ENCODE data around the gene ITM2B. TPM values are rescaled to one million over a fixed set of nuclear protein-coding genes. Genes with fewer than 3 reads are reported as not detected.

The ITM2B gene
- total RNA-seq, 2 donors from 2014 or later: 436 to 638 TPM

- H3K27ac ChIP-seq: no peak overlapping the region
- no peaks in the 10 kb centered on the region for H3K27me3 ChIP-seq (replicated peaks; ENCODE audit: insufficient read depth)
- no peak for ATAC-seq (ENCODE audit: insufficient number of reproducible peaks, low FRiP score, low read depth)
- no peak for TF ChIP-seq CTCF (IDR thresholded peaks at IDR 0.05)
- H3K9me3 ChIP-seq: no peaks in the 10 kb centered on the region
- H3K4me1 ChIP-seq (ENCODE audit: control insufficient read depth in 1 of 2, low read depth in 2 of 2): no peaks in the 10 kb centered on the region
- H3K36me3 ChIP-seq: no peaks in the 10 kb centered on the region
- H3K4me3 ChIP-seq: no peak overlapping the region
- no peak for DNase-seq (ENCODE audit: low spot score)
These were observed 44.4 kb upstream of the ITM2B start for GRCh38 chr13:48188601-48189000.

GRCh38 chr13:48189171-48189570 lies 43.8 kb upstream of the ITM2B start:
- H3K36me3 ChIP-seq: no peaks in the 10 kb centered on the region
- no peaks in the 10 kb centered on the region for H3K27me3 ChIP-seq (replicated peaks; ENCODE audit: insufficient read depth)
- H3K9me3 ChIP-seq: no peaks in the 10 kb centered on the region
- H3K4me1 ChIP-seq (ENCODE audit: control insufficient read depth in 1 of 2, low read depth in 2 of 2): no peaks in the 10 kb centered on the region
- H3K4me3 ChIP-seq: no peak overlapping the region
- DNase-seq (ENCODE audit: low spot score) (no peak), ATAC-seq (ENCODE audit: insufficient number of reproducible peaks, low FRiP score, low read depth) (no peak)
- TF ChIP-seq CTCF (IDR thresholded peaks at IDR 0.05): no peak
- H3K27ac ChIP-seq: no peak overlapping the region

- ATAC-seq (ENCODE audit: insufficient number of reproducible peaks, low FRiP score, low read depth): no peak
- Histone ChIP-seq H3K9me3 (no peaks in the 10 kb centered on the region), H3K4me3 (no peak overlapping the region), H3K27me3 (replicated peaks; ENCODE audit: insufficient read depth) (no peaks in the 10 kb centered on the region), H3K36me3 (no peaks in the 10 kb centered on the region), H3K4me1 (ENCODE audit: control insufficient read depth in 1 of 2, low read depth in 2 of 2) (no peaks in the 10 kb centered on the region), H3K27ac (no peak overlapping the region)
- TF ChIP-seq CTCF (IDR thresholded peaks at IDR 0.05): no peak
- DNase-seq (ENCODE audit: low spot score): no peak
These were observed 40.5 kb upstream of the ITM2B start for GRCh38 chr13:48192411-48192935.

GRCh38 chr13:48194379-48194754 lies 38.6 kb upstream of the ITM2B start:
- Histone ChIP-seq H3K4me1 (ENCODE audit: control insufficient read depth in 1 of 2, low read depth in 2 of 2) (no peaks in the 10 kb centered on the region), H3K9me3 (no peaks in the 10 kb centered on the region), H3K36me3 (no peaks in the 10 kb centered on the region), H3K27me3 (replicated peaks; ENCODE audit: insufficient read depth) (no peaks in the 10 kb centered on the region), H3K4me3 (no peak overlapping the region), H3K27ac (no peak overlapping the region)
- ATAC-seq (ENCODE audit: insufficient number of reproducible peaks, low FRiP score, low read depth) (no peak), DNase-seq (ENCODE audit: low spot score) (no peak)
- TF ChIP-seq CTCF (IDR thresholded peaks at IDR 0.05): no peak

GRCh38 chr13:48199404-48199946 lies 33.5 kb upstream of the ITM2B start:
- Histone ChIP-seq H3K27me3 (replicated peaks; ENCODE audit: insufficient read depth) (no peaks in the 10 kb centered on the region), H3K4me1 (ENCODE audit: control insufficient read depth in 1 of 2, low read depth in 2 of 2) (no peaks in the 10 kb centered on the region), H3K36me3 (no peaks in the 10 kb centered on the region), H3K4me3 (no peak overlapping the region), H3K9me3 (no peaks in the 10 kb centered on the region), H3K27ac (no peak overlapping the region)
- TF ChIP-seq CTCF (IDR thresholded peaks at IDR 0.05): no peak
- DNase-seq (ENCODE audit: low spot score) (no peak), ATAC-seq (ENCODE audit: insufficient number of reproducible peaks, low FRiP score, low read depth) (no peak)
